ENCODE results near the gene ADORA2A. TPM values are rescaled to one million over a fixed set of nuclear protein-coding genes. Genes with fewer than 3 reads are reported as not detected.
A peak's percentile ranks its signal among the peaks of the same experiment; 100 is the strongest.

The ADORA2A gene
- total RNA-seq, 4 donors from 2014 or later = 3.0 to 6.2 (median 3.0) TPM; not detected in 1

DNA sequence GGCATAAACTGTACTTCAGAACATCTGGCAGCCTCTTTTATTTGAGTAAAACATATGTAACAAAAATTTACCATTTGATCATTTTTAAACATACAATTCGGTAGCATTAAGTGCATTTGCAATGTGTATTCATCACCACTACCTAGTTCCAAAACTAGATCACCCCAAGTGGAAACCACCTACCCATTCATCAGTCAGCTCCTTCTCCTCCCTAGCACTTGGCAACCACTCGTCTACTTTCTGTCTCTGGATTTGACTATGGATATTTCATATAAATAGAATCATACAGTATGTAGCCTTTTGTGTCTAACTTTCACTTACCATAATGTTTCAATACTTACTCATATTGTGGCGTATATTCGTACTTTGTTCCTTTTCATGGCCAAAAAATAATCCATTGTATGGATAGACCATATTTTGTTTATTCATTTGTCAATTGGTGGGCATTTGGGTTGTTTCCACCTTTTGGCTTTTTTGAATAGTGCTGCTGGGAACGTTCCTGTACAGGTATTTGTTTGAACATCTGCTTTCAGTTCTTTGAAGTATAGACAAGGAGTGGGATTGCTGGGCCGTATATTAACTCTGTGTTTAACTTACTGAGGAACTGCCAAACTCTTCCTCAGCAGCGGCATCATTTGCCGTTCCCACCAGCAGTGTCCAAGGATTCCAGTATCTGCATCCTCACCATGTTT, 27.2 kb upstream of the ADORA2A start:
- WGBS, 2 donors (ENCODE audit: low coverage in 1 of 2) = 45 to 51% methylated on average over 8 of the region's 8 CpGs
- Histone ChIP-seq H3K4me3 (no peak overlapping the region), H3K27me3 (no peaks in the 10 kb centered on the region), H3K9me3 (no peaks in the 10 kb centered on the region), H3K27ac (peak overlapping the region; percentile 18 to 50 (median 44)), H3K36me3 (peaks cover 0 to 7% (median 3%) of the 10 kb centered on the region in 4 donors), H3K4me1 (peaks cover 13 to 40% (median 26%) of the 10 kb centered on the region in 4 donors)
- no peak for TF ChIP-seq EP300 (IDR thresholded peaks at IDR 0.05; ENCODE audit: low read depth)
- no peak for TF ChIP-seq POLR2AphosphoS5 (IDR thresholded peaks at IDR 0.05)
- TF ChIP-seq, protein P1, sequence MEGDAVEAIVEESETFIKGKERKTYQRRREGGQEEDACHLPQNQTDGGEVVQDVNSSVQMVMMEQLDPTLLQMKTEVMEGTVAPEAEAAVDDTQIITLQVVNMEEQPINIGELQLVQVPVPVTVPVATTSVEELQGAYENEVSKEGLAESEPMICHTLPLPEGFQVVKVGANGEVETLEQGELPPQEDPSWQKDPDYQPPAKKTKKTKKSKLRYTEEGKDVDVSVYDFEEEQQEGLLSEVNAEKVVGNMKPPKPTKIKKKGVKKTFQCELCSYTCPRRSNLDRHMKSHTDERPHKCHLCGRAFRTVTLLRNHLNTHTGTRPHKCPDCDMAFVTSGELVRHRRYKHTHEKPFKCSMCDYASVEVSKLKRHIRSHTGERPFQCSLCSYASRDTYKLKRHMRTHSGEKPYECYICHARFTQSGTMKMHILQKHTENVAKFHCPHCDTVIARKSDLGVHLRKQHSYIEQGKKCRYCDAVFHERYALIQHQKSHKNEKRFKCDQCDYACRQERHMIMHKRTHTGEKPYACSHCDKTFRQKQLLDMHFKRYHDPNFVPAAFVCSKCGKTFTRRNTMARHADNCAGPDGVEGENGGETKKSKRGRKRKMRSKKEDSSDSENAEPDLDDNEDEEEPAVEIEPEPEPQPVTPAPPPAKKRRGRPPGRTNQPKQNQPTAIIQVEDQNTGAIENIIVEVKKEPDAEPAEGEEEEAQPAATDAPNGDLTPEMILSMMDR (IDR thresholded peaks at IDR 0.05) = no peak
- no peak for TF ChIP-seq POLR2A (IDR thresholded peaks at IDR 0.05)
- in situ Hi-C loops (cut with MboI; ENCODE audit: low pct_ligation_motif_present in 1 of 4, low pct_unique_long_range_greater_than_20kb in 1 of 4, low sequenced_read_pairs in 3 of 4) = no loop called here
- DNase-seq = no peak
- intact Hi-C loops (cut with DNase I; ENCODE audit: low total_unique reads) = loop anchor here (10.0 kb wide), 1 partner anchor 275 kb away; no protein-coding TSS in a partner anchor

- TF ChIP-seq POLR2A (IDR thresholded peaks at IDR 0.05) (no peak), POLR2AphosphoS5 (IDR thresholded peaks at IDR 0.05) (no peak), EP300 (IDR thresholded peaks at IDR 0.05; ENCODE audit: low read depth) (no peak)
- TF ChIP-seq, protein P1 (IDR thresholded peaks at IDR 0.05) = no peak
- Histone ChIP-seq H3K4me3 (no peak overlapping the region), H3K27ac (peak overlapping the region; percentile 18 to 50 (median 44)), H3K27me3 (no peaks in the 10 kb centered on the region), H3K4me1 (peaks cover 13 to 40% (median 26%) of the 10 kb centered on the region in 4 donors), H3K36me3 (peaks cover 0 to 11% (median 3%) of the 10 kb centered on the region in 4 donors), H3K9me3 (no peaks in the 10 kb centered on the region)
- in situ Hi-C loops (cut with MboI; ENCODE audit: low pct_ligation_motif_present in 1 of 4, low pct_unique_long_range_greater_than_20kb in 1 of 4, low sequenced_read_pairs in 3 of 4) (no loop called here), intact Hi-C loops (cut with DNase I; ENCODE audit: low total_unique reads) (loop anchor here (10.0 kb wide), 1 partner anchor 276 kb away; no protein-coding TSS in a partner anchor)
- 54 to 80% methylated on average over 6 to 9 of the region's 9 CpGs for WGBS, 2 donors (ENCODE audit: low coverage in 1 of 2)
- DNase-seq = no peak
Measured at GRCh38 chr22:24400726-24401596, 26.4 kb upstream of the ADORA2A start.

- TF ChIP-seq, protein P1 (IDR thresholded peaks at IDR 0.05) = no peak
- TF ChIP-seq POLR2AphosphoS5 (IDR thresholded peaks at IDR 0.05) (no peak), EP300 (IDR thresholded peaks at IDR 0.05; ENCODE audit: low read depth) (no peak), POLR2A (IDR thresholded peaks at IDR 0.05) (no peak)
- in situ Hi-C loops (cut with MboI; ENCODE audit: low pct_ligation_motif_present in 1 of 4, low pct_unique_long_range_greater_than_20kb in 1 of 4, low sequenced_read_pairs in 3 of 4) = no loop called here
- H3K4me1 ChIP-seq = peaks cover 13 to 40% (median 26%) of the 10 kb centered on the region in 4 donors
- H3K4me3 ChIP-seq = no peak overlapping the region
- peak overlapping the region; percentile 18 to 65 (median 44) for H3K27ac ChIP-seq
- H3K9me3 ChIP-seq = no peaks in the 10 kb centered on the region
- no peak for DNase-seq
- intact Hi-C loops (cut with DNase I; ENCODE audit: low total_unique reads) = loop anchor here (10.0 kb wide), 1 partner anchor 277 kb away; no protein-coding TSS in a partner anchor
- H3K36me3 ChIP-seq = peaks cover 0 to 11% (median 3%) of the 10 kb centered on the region in 4 donors
- no peaks in the 10 kb centered on the region for H3K27me3 ChIP-seq
- 83% methylated on average over 5 of the region's 5 CpGs; no CpG with 5 or more reads in 1 of the 2 donors for WGBS, 2 donors (ENCODE audit: low coverage in 1 of 2)
Measured at GRCh38 chr22:24401931-24402367, 25.4 kb upstream of the ADORA2A start.
